ENCODE data around the gene TMED3.

- TF ChIP-seq YY1 (IDR thresholded peaks at IDR 0.05; ENCODE audit: low read depth) (no peak), EP300 (IDR thresholded peaks at IDR 0.05; ENCODE audit: borderline replicate concordance) (no peak), EGR1 (IDR thresholded peaks at IDR 0.05) (no peak), TAF1 (IDR thresholded peaks at IDR 0.05; ENCODE audit: low read depth) (no peak), TEAD4 (IDR thresholded peaks at IDR 0.05) (no peak), MAX (IDR thresholded peaks at IDR 0.05) (no peak), REST (IDR thresholded peaks at IDR 0.05; ENCODE audit: low read depth) (no peak)
These were observed 55.8 kb downstream of the TMED3 start for GRCh38 chr15:79366691-79367090.
